Skeletal muscle tissue (tissue), 4 donors: ENCODE measurements around the gene TRIM17. TPM values are rescaled to one million over a fixed set of nuclear protein-coding genes. Genes with fewer than 3 reads are reported as not detected.
A peak's percentile ranks its signal among the peaks of the same experiment; 100 is the strongest.

ENCODE experiments used
- H3K27ac ChIP-seq: one replicate; pipeline ENCODE4 v1.7.0; 2013; ENCODE audit warnings: mild to moderate bottlenecking, low read depth, low read length, inconsistent platforms
- H3K27me3 ChIP-seq, 3 donors: one replicate each; pipeline ENCODE4 v1.7.0; 2013; ENCODE audit warnings: low read length in 3 of 3; ENCODE audit not compliant: control insufficient read depth in 3 of 3, insufficient read depth in 3 of 3
- H3K36me3 ChIP-seq, 3 donors: one replicate each; pipeline ENCODE4 v1.7.0; 2013; ENCODE audit warnings: low read length in 3 of 3; ENCODE audit not compliant: control insufficient read depth in 3 of 3, insufficient read depth in 3 of 3
- H3K4me1 ChIP-seq, 3 donors: one replicate each; pipeline ENCODE4 v1.7.0; 2013; ENCODE audit warnings: low read length in 3 of 3, mild to moderate bottlenecking in 3 of 3; ENCODE audit not compliant: control insufficient read depth in 3 of 3, insufficient read depth in 3 of 3
- H3K4me3 ChIP-seq, 3 donors: one replicate each; pipeline ENCODE4 v1.7.0; 2013; ENCODE audit warnings: low read length in 3 of 3
- H3K9ac ChIP-seq, 3 donors: one replicate each; pipeline ENCODE4 v1.7.0; 2013; ENCODE audit warnings: low read length in 3 of 3, mild to moderate bottlenecking in 3 of 3, moderate library complexity in 2 of 3, low read depth in 1 of 3
- H3K9me3 ChIP-seq, 3 donors: one replicate each; pipeline ENCODE4 v1.7.0; 2013; ENCODE audit warnings: low read length in 3 of 3; ENCODE audit not compliant: control insufficient read depth in 3 of 3
- total RNA-seq: library from RNA; depleted of rRNA; stranded (reverse); fragments of >200 nt; gene quantifications from one replicate; pipeline ENCODE4 v1.2.3, GENCODE V29; 2014
- donor health status: Osteomylitis.

The TRIM17 gene
- total RNA-seq: 0.52 TPM

- Histone ChIP-seq H3K9me3 (no peaks in the 10 kb centered on the region), H3K4me3 (peak within 1 kb of the TSS; percentile 35 to 48 (median 36)), H3K27me3 (peaks cover 36 to 38% (median 37%) of the 10 kb centered on the region in 3 donors), H3K27ac (no peak within 1 kb of the TSS), H3K4me1 (peaks cover 6 to 10% (median 7%) of the 10 kb centered on the region in 3 donors), H3K36me3 (no peaks in the 10 kb centered on the region), H3K9ac (peak within 1 kb of the TSS in 2 of 3 donors; percentile 14 to 50)
These were observed at the start of gene TRIM17 for GRCh38 chr1:228416217-228416933. Gene TRIM17, minus strand, starts transcription at chr1:228416861. Its CDS starts 1,789 bp downstream, at chr1:228415072.

GRCh38 chr1:228465571-228466146 lies 49.0 kb upstream of the TRIM17 start:
- no peak overlapping the region for H3K27ac ChIP-seq

GRCh38 chr1:228465141-228465540 lies 48.5 kb upstream of the TRIM17 start:
- Histone ChIP-seq H3K27me3 (peaks cover 89 to 98% (median 96%) of the 10 kb centered on the region in 3 donors), H3K4me3 (no peak overlapping the region), H3K4me1 (peaks cover 5 to 12% (median 8%) of the 10 kb centered on the region in 3 donors), H3K36me3 (no peaks in the 10 kb centered on the region), H3K9me3 (no peaks in the 10 kb centered on the region), H3K9ac (no peak overlapping the region), H3K27ac (no peak overlapping the region)

More at GRCh38 chr1:228465571-228466146, 49.0 kb upstream of the TRIM17 start:
- no peaks in the 10 kb centered on the region for H3K9me3 ChIP-seq
- H3K36me3 ChIP-seq: no peaks in the 10 kb centered on the region
- H3K27me3 ChIP-seq: peaks cover 89 to 95% (median 92%) of the 10 kb centered on the region in 3 donors
- no peak overlapping the region for H3K4me3 ChIP-seq
- peaks cover 5 to 12% (median 8%) of the 10 kb centered on the region in 3 donors for H3K4me1 ChIP-seq
- no peak overlapping the region for H3K9ac ChIP-seq

GRCh38 chr1:228464487-228464983 lies 47.9 kb upstream of the TRIM17 start:
- Histone ChIP-seq H3K36me3 (no peaks in the 10 kb centered on the region), H3K27me3 (peaks cover 86 to 96% (median 95%) of the 10 kb centered on the region in 3 donors), H3K27ac (no peak overlapping the region), H3K9me3 (no peaks in the 10 kb centered on the region), H3K9ac (no peak overlapping the region), H3K4me3 (no peak overlapping the region), H3K4me1 (peaks cover 5 to 12% (median 5%) of the 10 kb centered on the region in 3 donors)

GRCh38 chr1:228463559-228464455 lies 47.1 kb upstream of the TRIM17 start:
- Histone ChIP-seq H3K4me1 (peaks cover 5 to 18% (median 8%) of the 10 kb centered on the region in 3 donors), H3K27ac (no peak overlapping the region), H3K9me3 (no peaks in the 10 kb centered on the region), H3K36me3 (no peaks in the 10 kb centered on the region), H3K27me3 (peaks cover 87 to 95% (median 94%) of the 10 kb centered on the region in 3 donors), H3K4me3 (no peak overlapping the region), H3K9ac (no peak overlapping the region)

- Histone ChIP-seq H3K27ac (no peak overlapping the region), H3K9ac (no peak overlapping the region), H3K4me1 (peaks cover 8 to 23% (median 10%) of the 10 kb centered on the region in 3 donors), H3K9me3 (no peaks in the 10 kb centered on the region), H3K36me3 (no peaks in the 10 kb centered on the region), H3K4me3 (no peak overlapping the region), H3K27me3 (peaks cover 86 to 95% (median 94%) of the 10 kb centered on the region in 3 donors)
These were observed 46.4 kb upstream of the TRIM17 start for GRCh38 chr1:228463009-228463558.

GRCh38 chr1:228462560-228462959 lies 45.9 kb upstream of the TRIM17 start:
- Histone ChIP-seq H3K9me3 (no peaks in the 10 kb centered on the region), H3K9ac (no peak overlapping the region), H3K27ac (no peak overlapping the region), H3K36me3 (no peaks in the 10 kb centered on the region), H3K4me3 (no peak overlapping the region), H3K27me3 (peaks cover 86 to 95% (median 94%) of the 10 kb centered on the region in 3 donors), H3K4me1 (peaks cover 9 to 28% (median 10%) of the 10 kb centered on the region in 3 donors)

- H3K9me3 ChIP-seq: no peaks in the 10 kb centered on the region
- H3K27ac ChIP-seq: no peak overlapping the region
- peaks cover 80 to 93% (median 92%) of the 10 kb centered on the region in 3 donors for H3K27me3 ChIP-seq
- H3K4me1 ChIP-seq: peaks cover 13 to 35% (median 13%) of the 10 kb centered on the region in 3 donors
- no peak overlapping the region for H3K4me3 ChIP-seq
- H3K9ac ChIP-seq: no peak overlapping the region
- no peaks in the 10 kb centered on the region for H3K36me3 ChIP-seq
These were observed 44.2 kb upstream of the TRIM17 start for GRCh38 chr1:228460821-228461220.
